KMS-11 (cell line): ENCODE measurements around the gene LINC01488.

Source experiments
- H2AFZ ChIP-seq: fragments of 200-600 bp; sonication (generic); 2 replicates; pipeline ENCODE4 v1.6.1; 2016; ENCODE audit warnings: antibody characterized with exemption, mixed run types, low read depth
- H3K27ac ChIP-seq: fragments of 200-600 bp; sonication (generic); 2 replicates; pipeline ENCODE4 v1.6.1; 2016; ENCODE audit warnings: mild to moderate bottlenecking, mixed run types
- H3K27me3 ChIP-seq: fragments of 200-600 bp; sonication (generic); 2 replicates; pipeline ENCODE4 v1.6.1; 2017; ENCODE audit warnings: mild to moderate bottlenecking, low read depth, mixed run types, moderate library complexity; ENCODE audit not compliant: insufficient read depth
- H3K36me3 ChIP-seq: fragments of 200-600 bp; sonication (generic); 2 replicates; pipeline ENCODE4 v1.6.1; 2017; ENCODE audit warnings: mild to moderate bottlenecking, mixed run types; ENCODE audit not compliant: insufficient read depth
- H3K4me1 ChIP-seq: fragments of 200-600 bp; sonication (generic); 2 replicates; pipeline ENCODE4 v1.6.1; 2016; ENCODE audit warnings: mild to moderate bottlenecking, low read depth, mixed run types; ENCODE audit not compliant: poor library complexity, severe bottlenecking
- H3K4me2 ChIP-seq: fragments of 200-600 bp; sonication (generic); 2 replicates; pipeline ENCODE4 v1.7.0; 2016; ENCODE audit warnings: mild to moderate bottlenecking, mixed run types
- H3K4me3 ChIP-seq: fragments of 200-600 bp; sonication (generic); IDR thresholded peaks from 2 replicates; pipeline ENCODE4 v1.6.1; 2017; ENCODE audit warnings: low read depth, low read length, mixed read lengths; ENCODE audit not compliant: insufficient read depth
- H3K79me2 ChIP-seq: fragments of 200-600 bp; sonication (generic); 2 replicates; pipeline ENCODE4 v1.6.1; 2016; ENCODE audit warnings: low read depth, mixed run types; ENCODE audit not compliant: insufficient read depth
- H3K9ac ChIP-seq: fragments of 200-600 bp; sonication (generic); 2 replicates; pipeline ENCODE4 v1.6.1; 2016; ENCODE audit warnings: mild to moderate bottlenecking, mixed run types
- H4K20me1 ChIP-seq: fragments of 200-600 bp; sonication (generic); 2 replicates; pipeline ENCODE4 v1.6.1; 2016; ENCODE audit warnings: mild to moderate bottlenecking, mixed run types; ENCODE audit not compliant: insufficient read depth
- CTCF ChIP-seq: fragments of 200-600 bp; sonication (generic); conservative IDR thresholded peaks from 2 replicates; pipeline ENCODE4 v1.6.1; 2017; ENCODE audit warnings: low read depth, mild to moderate bottlenecking, antibody characterized with exemption, low read length, moderate library complexity, mixed read lengths

Gene LINC01488

DNA sequence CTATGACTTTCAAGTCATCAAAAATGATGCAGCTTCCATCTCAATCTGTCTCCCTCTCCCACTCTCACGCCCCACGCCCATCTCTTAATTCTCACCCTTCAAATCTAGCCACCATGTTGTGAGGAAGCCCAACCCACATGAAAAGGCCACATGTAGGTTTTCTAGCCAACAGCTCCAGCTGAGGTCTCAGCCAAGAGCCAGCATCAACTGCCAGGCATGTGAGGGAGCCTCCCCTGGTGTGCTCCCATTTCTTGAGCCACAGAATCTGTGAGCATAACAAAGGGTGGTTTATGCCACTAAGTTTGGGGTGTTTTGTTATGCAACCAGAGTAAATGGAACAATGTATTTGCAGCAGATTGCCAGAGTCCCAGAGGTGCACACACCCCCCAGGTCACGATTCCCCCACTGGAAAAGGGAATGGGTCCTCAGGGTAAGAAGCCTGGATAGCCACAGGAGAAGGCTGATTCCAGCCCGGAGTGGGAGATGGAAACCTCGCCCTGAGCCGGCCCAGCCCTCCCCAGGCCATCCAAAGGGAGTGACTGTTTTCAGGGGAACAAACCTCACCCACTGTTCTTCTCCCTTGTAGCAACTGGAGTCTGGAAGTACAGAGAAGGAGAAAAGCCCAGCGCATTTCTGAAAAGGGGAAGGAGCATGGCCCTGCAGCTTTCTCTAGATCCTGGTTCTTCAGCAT is 20.0 kb upstream of the LINC01488 start:
- no peak overlapping the region for H3K27ac ChIP-seq
- no peaks in the 10 kb centered on the region for H3K4me1 ChIP-seq
- no peaks in the 10 kb centered on the region; the same call in 1 of the 2 replicates for H3K27me3 ChIP-seq
- no peak overlapping the region for H3K4me3 ChIP-seq
- no peak overlapping the region for H3K4me2 ChIP-seq
- H4K20me1 ChIP-seq: no peaks in the 10 kb centered on the region
- H2AFZ ChIP-seq: no peak overlapping the region
- no peak for TF ChIP-seq CTCF
- H3K36me3 ChIP-seq: no peaks in the 10 kb centered on the region
- no peak overlapping the region for H3K9ac ChIP-seq
- no peaks in the 10 kb centered on the region for H3K79me2 ChIP-seq

- Histone ChIP-seq H4K20me1 (no peaks in the 10 kb centered on the region), H3K9ac (no peak overlapping the region), H3K4me2 (no peak overlapping the region), H3K4me3 (no peak overlapping the region), H3K27me3 (no peaks in the 10 kb centered on the region; the same call in 1 of the 2 replicates), H3K36me3 (no peaks in the 10 kb centered on the region), H3K27ac (no peak overlapping the region), H3K4me1 (no peaks in the 10 kb centered on the region), H3K79me2 (no peaks in the 10 kb centered on the region), H2AFZ (no peak overlapping the region)
- TF ChIP-seq CTCF: no peak
Observed at GRCh38 chr11:69462106-69462951, 19.1 kb upstream of the LINC01488 start.

- no peak overlapping the region for H2AFZ ChIP-seq
- no peaks in the 10 kb centered on the region for H4K20me1 ChIP-seq
- H3K4me2 ChIP-seq: no peak overlapping the region
- H3K79me2 ChIP-seq: no peaks in the 10 kb centered on the region
- no peak for TF ChIP-seq CTCF
- no peak overlapping the region for H3K4me3 ChIP-seq
- H3K27me3 ChIP-seq: no peaks in the 10 kb centered on the region; the same call in 1 of the 2 replicates
- H3K36me3 ChIP-seq: no peaks in the 10 kb centered on the region
- no peak overlapping the region for H3K27ac ChIP-seq
- H3K4me1 ChIP-seq: no peaks in the 10 kb centered on the region
- H3K9ac ChIP-seq: no peak overlapping the region
Observed at GRCh38 chr11:69463181-69463994, 18.1 kb upstream of the LINC01488 start.
